ENCODE results near the gene ELOVL3. TPM values are rescaled to one million over a fixed set of nuclear protein-coding genes. Genes with fewer than 3 reads are reported as not detected.

Gene ELOVL3
- total and polyA plus RNA-seq, 2 of the 13 experiments (the other 11 are each of a cell fraction or from before 2014, with no cell fraction given) = 0.58 to 0.69 TPM

DNA sequence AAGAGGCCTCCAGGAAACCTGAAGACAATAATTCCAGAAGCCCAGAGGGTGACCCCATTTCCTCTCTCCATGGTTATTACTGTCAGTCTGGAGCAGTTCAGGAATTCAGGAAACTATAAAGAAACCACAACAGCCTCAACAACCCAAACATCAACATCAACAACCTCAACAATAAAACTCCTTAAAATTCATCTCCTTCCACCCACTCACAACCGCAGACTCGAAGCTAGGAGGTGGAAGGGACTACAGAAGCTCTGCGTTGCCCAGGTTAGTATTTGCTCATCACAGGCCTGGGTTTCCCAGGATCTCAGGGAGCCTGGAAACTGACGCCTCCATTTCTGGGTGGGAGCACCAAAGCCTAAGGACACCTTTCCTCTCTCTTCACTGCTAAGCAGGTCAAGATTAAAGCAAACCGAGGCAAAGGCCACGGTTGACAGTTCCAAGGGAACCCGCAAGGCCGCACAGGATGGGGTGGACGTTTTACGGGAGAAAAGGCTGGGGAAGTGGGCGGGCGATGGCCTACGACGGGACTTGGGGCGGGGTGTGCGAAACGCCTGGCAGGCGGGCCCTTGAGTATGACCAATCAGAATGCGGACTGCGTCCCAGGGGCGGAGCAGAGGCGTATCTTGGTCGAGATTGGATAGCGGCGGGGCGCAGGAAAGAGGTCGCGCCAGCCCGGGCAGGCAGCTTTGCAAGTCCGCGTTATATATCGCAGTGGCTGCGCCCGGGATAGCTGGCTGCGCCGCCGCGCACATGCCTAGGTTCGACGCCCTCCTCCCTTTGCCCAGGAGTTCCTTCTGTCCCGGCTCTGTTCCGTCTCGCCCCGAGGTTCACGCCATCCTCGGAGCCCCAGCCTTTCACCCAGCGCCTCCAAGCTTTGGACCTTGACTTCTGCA, at the start of gene ELOVL3 (continued):
- TF ChIP-seq CENPX (CRISPR knock-in tag; IDR thresholded peaks at IDR 0.05) (no peak), AHR (CRISPR knock-in tag; IDR thresholded peaks at IDR 0.05) (peak; percentile 84; the same call in 1 of the 2 replicates), ELF3 (CRISPR knock-in tag; IDR thresholded peaks at IDR 0.05) (peak; percentile 66; the same call in 1 of the 2 replicates), HES4 (CRISPR knock-in tag; IDR thresholded peaks at IDR 0.05; ENCODE audit: borderline replicate concordance) (peak; percentile 93), PCBP1 (IDR thresholded peaks at IDR 0.05; ENCODE audit: borderline replicate concordance, low read depth, low read length) (no peak), SRY (CRISPR knock-in tag; IDR thresholded peaks at IDR 0.05) (peak; percentile 96), ZNF12 (CRISPR knock-in tag; IDR thresholded peaks at IDR 0.05) (no peak), ZNF234 (CRISPR knock-in tag; conservative IDR thresholded peaks at IDR 0.05) (no peak), ZNF543 (CRISPR knock-in tag; IDR thresholded peaks at IDR 0.05) (peak; percentile 91; the same call in 1 of the 2 replicates), RBAK (CRISPR knock-in tag; IDR thresholded peaks at IDR 0.05) (no peak), MIXL1 (CRISPR knock-in tag; IDR thresholded peaks at IDR 0.05) (no peak; the same call in 1 of the 2 replicates), NONO (IDR thresholded peaks at IDR 0.05) (no peak), NONO (CRISPR knock-in tag; conservative IDR thresholded peaks at IDR 0.05) (peak; percentile 56; the same call in 1 of the 2 replicates), ZNF337 (CRISPR knock-in tag; IDR thresholded peaks at IDR 0.05; ENCODE audit: borderline replicate concordance, low read depth) (peak; percentile 83; the same call in 1 of the 2 replicates), ZEB1 (IDR thresholded peaks at IDR 0.05; ENCODE audit: insufficient replicate concordance, low read depth) (no peak), NPAS2 (CRISPR knock-in tag; IDR thresholded peaks at IDR 0.05; ENCODE audit: borderline replicate concordance) (no peak), TGIF2 (CRISPR knock-in tag; IDR thresholded peaks at IDR 0.05) (no peak), WIZ (CRISPR knock-in tag; IDR thresholded peaks at IDR 0.05) (no peak), HNRNPH1 (optimal IDR thresholded peaks at IDR 0.05; ENCODE audit: low read depth, low read length) (no peak), ZNF224 (CRISPR knock-in tag; IDR thresholded peaks at IDR 0.05) (peak; percentile 83; the same call in 1 of the 2 replicates)
- TF ChIP-seq, protein P1, sequence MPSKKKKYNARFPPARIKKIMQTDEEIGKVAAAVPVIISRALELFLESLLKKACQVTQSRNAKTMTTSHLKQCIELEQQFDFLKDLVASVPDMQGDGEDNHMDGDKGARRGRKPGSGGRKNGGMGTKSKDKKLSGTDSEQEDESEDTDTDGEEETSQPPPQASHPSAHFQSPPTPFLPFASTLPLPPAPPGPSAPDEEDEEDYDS (CRISPR knock-in tag; IDR thresholded peaks at IDR 0.05) = peak; percentile 64
- TF ChIP-seq, protein P2, sequence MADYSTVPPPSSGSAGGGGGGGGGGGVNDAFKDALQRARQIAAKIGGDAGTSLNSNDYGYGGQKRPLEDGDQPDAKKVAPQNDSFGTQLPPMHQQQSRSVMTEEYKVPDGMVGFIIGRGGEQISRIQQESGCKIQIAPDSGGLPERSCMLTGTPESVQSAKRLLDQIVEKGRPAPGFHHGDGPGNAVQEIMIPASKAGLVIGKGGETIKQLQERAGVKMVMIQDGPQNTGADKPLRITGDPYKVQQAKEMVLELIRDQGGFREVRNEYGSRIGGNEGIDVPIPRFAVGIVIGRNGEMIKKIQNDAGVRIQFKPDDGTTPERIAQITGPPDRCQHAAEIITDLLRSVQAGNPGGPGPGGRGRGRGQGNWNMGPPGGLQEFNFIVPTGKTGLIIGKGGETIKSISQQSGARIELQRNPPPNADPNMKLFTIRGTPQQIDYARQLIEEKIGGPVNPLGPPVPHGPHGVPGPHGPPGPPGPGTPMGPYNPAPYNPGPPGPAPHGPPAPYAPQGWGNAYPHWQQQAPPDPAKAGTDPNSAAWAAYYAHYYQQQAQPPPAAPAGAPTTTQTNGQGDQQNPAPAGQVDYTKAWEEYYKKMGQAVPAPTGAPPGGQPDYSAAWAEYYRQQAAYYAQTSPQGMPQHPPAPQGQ (CRISPR knock-in tag; IDR thresholded peaks at IDR 0.05; ENCODE audit: borderline replicate concordance) = 0 out of 2 replicates have a peak, but pooled peaks have one; percentile 41
- TF ChIP-seq, protein P3, sequence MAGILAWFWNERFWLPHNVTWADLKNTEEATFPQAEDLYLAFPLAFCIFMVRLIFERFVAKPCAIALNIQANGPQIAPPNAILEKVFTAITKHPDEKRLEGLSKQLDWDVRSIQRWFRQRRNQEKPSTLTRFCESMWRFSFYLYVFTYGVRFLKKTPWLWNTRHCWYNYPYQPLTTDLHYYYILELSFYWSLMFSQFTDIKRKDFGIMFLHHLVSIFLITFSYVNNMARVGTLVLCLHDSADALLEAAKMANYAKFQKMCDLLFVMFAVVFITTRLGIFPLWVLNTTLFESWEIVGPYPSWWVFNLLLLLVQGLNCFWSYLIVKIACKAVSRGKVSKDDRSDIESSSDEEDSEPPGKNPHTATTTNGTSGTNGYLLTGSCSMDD (CRISPR knock-in tag; IDR thresholded peaks at IDR 0.05) = no peak
- TF ChIP-seq, protein P4, sequence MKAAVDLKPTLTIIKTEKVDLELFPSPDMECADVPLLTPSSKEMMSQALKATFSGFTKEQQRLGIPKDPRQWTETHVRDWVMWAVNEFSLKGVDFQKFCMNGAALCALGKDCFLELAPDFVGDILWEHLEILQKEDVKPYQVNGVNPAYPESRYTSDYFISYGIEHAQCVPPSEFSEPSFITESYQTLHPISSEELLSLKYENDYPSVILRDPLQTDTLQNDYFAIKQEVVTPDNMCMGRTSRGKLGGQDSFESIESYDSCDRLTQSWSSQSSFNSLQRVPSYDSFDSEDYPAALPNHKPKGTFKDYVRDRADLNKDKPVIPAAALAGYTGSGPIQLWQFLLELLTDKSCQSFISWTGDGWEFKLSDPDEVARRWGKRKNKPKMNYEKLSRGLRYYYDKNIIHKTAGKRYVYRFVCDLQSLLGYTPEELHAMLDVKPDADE (CRISPR knock-in tag; IDR thresholded peaks at IDR 0.05) = no peak; the same call in 1 of the 2 replicates
- TF ChIP-seq, protein P5, sequence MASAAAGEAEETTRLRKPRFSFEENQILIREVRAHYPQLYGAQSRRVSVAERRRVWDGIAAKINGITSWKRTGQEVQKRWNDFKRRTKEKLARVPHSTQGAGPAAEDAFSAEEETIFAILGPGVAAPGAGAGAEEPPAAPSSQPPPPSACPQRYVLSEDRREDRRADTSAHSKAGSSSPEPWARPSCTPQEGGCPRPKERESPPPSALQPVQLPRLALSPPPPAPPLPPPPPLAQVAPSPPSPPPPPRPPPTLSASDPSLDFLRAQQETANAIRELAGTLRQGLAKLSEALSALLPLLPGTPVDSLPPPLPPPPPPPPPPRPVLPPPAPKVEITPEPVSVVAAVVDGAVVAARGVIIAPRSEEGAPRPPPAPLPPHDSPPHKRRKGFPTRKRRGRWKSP (CRISPR knock-in tag; IDR thresholded peaks at IDR 0.05) = peak; percentile 99

Data from HepG2 (cell line).